PC-3 (cell line): ENCODE measurements around the gene PADI6.

ENCODE experiments used
- EZH2 ChIP-seq: fragments of 300-600 bp; sonication (generic); IDR thresholded peaks from one replicate; pipeline ENCODE4 v1.6.1; 2017; ENCODE audit warnings: antibody characterized with exemption, mild to moderate bottlenecking, low read length; ENCODE audit not compliant: unreplicated experiment
- EZH2phosphoT487 ChIP-seq: fragments of 300-600 bp; sonication (generic); IDR thresholded peaks from 2 replicates; pipeline ENCODE4 v1.6.1; 2018; ENCODE audit warnings: mild to moderate bottlenecking, antibody characterized with exemption, low read length, borderline replicate concordance
- TF ChIP-seq, protein P1 (sequence below): fragments of 300-600 bp; sonication (generic); conservative IDR thresholded peaks from 2 replicates; pipeline ENCODE4 v1.5.1; 2017; ENCODE audit warnings: antibody characterized with exemption, low read depth, mild to moderate bottlenecking, low read length

DNA sequence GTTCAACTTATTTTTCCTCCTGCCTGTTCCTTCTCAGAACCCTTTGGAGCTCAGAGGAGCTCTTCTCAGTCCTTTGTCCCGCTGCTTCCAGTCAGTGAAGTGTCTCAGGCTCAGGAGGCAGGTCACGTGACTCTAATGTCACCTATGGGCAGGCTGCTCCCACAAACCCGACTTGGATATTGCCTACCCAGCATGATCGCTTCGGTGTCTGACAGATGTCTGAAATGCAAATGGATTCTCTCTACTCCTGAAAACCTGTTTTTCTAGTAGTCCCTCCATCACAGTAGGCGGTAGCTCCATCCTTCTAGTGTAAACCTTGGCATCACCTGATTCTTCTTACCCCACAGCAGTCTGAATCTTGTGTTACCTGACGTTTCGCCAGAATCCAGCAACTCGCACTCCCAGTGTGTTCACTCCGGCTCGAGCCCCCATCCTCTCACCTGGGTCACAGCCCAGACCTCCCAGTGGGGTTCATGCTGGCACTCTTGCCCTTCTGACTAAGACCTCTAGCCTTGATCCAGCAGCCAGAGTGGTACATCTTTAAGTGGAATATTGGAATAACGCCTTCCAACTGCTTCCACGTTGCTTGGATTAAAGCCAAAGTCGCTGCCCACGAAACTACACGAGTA is 5.4 kb downstream of the PADI6 start:
- TF ChIP-seq, protein P1, sequence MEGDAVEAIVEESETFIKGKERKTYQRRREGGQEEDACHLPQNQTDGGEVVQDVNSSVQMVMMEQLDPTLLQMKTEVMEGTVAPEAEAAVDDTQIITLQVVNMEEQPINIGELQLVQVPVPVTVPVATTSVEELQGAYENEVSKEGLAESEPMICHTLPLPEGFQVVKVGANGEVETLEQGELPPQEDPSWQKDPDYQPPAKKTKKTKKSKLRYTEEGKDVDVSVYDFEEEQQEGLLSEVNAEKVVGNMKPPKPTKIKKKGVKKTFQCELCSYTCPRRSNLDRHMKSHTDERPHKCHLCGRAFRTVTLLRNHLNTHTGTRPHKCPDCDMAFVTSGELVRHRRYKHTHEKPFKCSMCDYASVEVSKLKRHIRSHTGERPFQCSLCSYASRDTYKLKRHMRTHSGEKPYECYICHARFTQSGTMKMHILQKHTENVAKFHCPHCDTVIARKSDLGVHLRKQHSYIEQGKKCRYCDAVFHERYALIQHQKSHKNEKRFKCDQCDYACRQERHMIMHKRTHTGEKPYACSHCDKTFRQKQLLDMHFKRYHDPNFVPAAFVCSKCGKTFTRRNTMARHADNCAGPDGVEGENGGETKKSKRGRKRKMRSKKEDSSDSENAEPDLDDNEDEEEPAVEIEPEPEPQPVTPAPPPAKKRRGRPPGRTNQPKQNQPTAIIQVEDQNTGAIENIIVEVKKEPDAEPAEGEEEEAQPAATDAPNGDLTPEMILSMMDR, result no peak
- TF ChIP-seq EZH2 (no peak), EZH2phosphoT487 (no peak)
